Left ventricle myocardium superior (tissue), 1 donor: ENCODE data around the gene PRDM11. TPM values are rescaled to one million over a fixed set of nuclear protein-coding genes. Genes with fewer than 3 reads are reported as not detected.

Experiments used
- ATAC-seq: fragments of 200-7000 bp; cut with Tn5 transposase; one replicate; pipeline ENCODE4 v1.9.1; 2020; ENCODE audit warnings: mild to moderate bottlenecking, moderate library complexity
- DNase-seq: peaks from one replicate; pipeline ENCODE4 v3.0.0-alpha.2; 2020
- intact Hi-C: fragments of 100-400 bp; cut with micrococcal nuclease; formaldehyde crosslinking; loops from one replicate; pipeline ENCODE4 v1.11.0; 2022
- total RNA-seq: library from RNA; stranded (reverse); fragmentation: NEBNext Ultra II Directional; extraction: Animal tissue kit (Norgen Biotek cat#: 25700); gene quantifications from one replicate; pipeline ENCODE4 v1.2.1, GENCODE V29; 2021
- donor health status: DM: no; HTN: yes; CAD: no; lungs with severe emphysema.

The PRDM11 gene
- total RNA-seq, 1 donor from 2014 or later = 16.9 TPM

DNA sequence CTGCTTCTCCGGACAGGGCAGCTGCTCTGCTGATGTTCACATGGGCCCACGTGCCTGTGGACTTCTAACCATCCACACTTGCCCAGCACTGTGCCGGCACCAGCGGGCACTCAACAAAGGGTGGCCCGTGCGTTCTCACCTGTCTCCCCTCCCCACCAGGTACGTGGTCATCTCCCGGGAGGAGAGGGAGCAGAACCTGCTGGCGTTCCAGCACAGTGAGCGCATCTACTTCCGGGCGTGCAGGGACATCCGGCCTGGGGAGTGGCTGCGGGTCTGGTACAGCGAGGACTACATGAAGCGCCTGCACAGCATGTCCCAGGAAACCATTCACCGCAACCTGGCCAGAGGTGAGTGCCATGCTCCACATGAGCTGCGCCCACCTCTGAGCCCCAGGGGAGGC, 73.0 kb downstream of the PRDM11 start:
- intact Hi-C loops = no loop called here
- no peak for DNase-seq
- no peak for ATAC-seq

DNA sequence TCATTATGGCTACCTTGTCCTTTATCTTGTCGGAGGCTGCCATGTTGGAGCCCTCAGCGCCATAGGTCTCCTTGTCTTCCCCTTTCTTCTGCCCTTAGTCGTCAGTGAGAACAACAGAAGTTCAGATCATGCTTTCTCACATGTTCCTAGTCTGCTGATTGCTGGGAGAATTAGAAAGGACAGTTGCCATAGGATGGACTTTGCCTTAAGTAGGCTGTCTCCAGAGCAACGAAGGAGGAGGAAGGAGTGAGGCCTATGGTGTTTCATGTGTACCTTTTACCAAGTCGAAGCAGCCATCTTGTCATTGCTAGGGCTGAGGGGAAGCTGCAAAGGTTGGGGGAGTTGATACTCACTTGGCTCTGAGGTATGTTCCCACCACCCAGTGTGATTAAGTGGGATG, 77.1 kb downstream of the PRDM11 start:
- intact Hi-C loops = no loop called here
- DNase-seq = no peak

DNA sequence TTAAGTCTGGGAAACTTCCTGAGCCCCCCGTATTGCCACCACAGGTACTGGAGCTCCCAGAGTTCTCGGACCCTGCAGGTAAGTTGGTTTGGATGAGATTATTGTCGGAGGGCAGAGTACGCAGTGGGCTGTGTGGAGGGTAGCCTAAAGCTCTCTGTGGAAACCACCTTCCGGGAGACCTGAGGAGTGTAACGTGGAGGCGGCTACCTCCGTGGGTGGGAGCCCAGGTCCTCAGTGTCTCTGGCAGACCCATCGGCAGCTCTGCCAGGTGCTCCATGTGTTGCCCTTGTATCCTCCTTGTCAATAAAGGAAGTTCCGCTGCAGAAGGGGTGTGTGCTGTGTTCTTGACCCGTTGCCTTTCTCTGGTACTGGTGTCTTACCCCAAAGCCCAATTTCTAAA, 78.3 kb downstream of the PRDM11 start:
- DNase-seq (no peak), ATAC-seq (no peak)

More for the DNA sequence above, 77.1 kb downstream of the PRDM11 start:
- no peak for ATAC-seq

DNA sequence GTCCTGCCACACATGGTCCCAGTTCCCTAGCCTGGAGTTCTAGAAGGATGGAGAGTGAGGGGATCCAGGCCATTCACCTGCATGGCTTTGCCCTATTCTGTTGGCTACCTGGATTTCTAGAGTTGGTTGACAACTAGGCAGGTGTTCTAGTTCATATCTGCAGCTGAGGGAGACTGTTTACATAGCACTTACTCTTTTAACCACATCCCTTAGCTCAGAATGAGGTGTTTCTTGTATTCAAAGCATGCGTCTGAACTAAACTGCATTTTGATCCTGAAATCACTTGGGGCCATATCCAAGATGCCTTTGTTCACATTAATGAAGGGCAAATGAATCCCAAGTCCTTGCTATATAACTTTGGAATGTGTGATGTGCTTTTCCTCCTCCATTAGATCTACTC, 78.8 kb downstream of the PRDM11 start:
- intact Hi-C loops = no loop called here
- ATAC-seq (no peak), DNase-seq (no peak)

More for the DNA sequence above, 78.3 kb downstream of the PRDM11 start:
- intact Hi-C loops = no loop called here

DNA sequence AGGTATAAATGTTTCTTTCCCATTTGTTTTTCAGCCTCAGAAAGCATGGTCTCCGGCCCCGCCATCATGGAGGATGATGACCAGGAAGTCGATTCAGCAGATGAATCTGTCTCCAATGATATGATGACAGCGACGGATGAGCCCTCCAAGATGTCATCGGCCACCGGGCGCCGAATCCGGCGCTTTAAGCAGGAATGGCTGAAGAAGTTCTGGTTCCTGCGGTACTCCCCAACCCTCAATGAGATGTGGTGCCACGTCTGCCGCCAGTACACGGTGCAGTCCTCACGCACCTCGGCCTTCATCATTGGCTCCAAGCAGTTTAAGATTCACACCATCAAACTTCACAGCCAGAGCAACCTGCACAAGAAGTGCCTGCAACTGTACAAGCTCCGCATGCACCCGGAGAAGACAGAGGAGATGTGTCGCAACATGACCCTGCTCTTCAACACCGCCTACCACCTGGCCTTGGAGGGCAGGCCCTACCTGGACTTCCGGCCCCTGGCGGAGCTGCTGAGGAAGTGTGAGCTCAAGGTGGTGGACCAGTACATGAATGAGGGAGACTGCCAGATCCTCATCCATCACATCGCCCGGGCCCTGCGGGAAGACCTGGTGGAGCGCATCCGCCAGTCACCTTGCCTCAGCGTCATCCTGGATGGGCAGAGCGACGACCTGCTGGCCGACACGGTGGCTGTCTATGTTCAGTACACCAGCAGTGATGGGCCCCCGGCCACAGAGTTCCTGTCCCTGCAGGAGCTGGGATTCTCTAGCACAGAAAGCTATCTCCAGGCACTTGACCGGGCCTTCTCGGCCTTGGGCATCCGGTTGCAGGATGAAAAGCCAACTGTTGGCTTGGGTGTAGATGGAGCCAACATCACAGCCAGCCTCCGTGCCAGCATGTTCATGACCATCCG, 79.8 kb downstream of the PRDM11 start:
- intact Hi-C loops = no loop called here
- ATAC-seq (no peak), DNase-seq (no peak)

DNA sequence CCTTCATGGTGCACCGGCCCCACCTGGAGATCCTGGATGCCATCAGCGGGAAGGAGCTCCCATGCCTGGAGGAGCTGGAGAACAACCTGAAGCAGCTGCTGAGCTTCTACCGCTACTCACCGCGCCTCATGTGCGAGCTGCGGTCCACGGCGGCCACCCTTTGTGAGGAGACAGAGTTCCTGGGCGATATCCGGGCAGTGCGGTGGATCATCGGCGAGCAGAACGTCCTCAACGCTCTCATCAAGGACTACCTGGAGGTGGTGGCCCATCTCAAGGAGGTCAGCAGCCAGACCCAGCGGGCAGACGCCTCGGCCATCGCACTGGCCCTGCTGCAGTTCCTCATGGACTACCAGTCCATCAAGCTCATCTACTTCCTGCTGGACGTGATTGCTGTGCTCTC, 80.5 kb downstream of the PRDM11 start:
- intact Hi-C loops = no loop called here

DNA sequence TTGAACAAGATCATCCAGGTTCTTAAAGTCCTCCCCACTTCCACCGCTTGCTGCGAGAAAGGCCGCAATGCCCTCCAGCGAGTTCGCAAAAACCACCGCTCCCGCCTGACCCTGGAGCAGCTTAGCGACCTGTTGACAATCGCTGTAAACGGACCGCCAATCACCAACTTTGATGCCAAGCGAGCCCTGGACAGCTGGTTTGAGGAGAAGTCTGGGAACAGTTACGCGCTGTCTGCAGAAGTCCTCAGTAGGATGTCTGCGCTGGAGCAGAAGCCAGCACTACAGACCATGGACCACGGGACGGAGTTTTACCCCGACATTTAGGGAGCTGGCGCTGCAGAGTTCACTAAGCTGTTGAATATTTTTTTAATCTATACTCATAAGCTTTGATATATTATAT, 81.4 kb downstream of the PRDM11 start:
- intact Hi-C loops = no loop called here
- no peak for DNase-seq
- no peak for ATAC-seq

More for the DNA sequence above, 80.5 kb downstream of the PRDM11 start:
- ATAC-seq (no peak), DNase-seq (no peak)

DNA sequence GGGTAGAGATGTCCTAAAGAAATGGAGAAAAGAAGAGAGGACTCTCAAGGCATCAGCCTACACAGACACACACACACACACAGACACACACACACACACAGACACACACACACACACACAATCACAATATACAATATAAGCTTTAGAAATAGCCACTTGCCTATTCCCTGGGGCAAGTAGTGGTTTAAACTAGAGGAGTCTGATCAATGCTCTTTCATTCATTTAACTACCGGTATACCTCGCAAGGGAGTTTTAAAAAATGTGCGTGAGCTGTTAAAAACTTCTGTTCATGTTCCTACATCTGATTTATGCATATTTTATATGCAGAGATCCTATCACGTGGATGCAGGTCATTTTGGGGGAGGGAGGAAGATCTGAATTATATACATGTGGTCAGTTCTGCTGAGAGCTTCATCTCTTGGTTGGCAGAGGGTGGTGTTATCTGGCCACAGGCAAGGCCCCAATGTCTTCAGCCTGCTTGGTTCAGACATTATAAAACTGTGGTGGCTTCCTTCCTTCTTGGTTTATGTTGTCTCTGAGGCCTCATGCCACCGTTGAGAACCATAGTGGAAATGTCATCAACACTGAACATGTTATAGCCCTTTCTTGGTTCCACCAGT, 83.1 kb downstream of the PRDM11 start:
- DNase-seq (no peak), ATAC-seq (no peak)
- intact Hi-C loops = no loop called here

DNA sequence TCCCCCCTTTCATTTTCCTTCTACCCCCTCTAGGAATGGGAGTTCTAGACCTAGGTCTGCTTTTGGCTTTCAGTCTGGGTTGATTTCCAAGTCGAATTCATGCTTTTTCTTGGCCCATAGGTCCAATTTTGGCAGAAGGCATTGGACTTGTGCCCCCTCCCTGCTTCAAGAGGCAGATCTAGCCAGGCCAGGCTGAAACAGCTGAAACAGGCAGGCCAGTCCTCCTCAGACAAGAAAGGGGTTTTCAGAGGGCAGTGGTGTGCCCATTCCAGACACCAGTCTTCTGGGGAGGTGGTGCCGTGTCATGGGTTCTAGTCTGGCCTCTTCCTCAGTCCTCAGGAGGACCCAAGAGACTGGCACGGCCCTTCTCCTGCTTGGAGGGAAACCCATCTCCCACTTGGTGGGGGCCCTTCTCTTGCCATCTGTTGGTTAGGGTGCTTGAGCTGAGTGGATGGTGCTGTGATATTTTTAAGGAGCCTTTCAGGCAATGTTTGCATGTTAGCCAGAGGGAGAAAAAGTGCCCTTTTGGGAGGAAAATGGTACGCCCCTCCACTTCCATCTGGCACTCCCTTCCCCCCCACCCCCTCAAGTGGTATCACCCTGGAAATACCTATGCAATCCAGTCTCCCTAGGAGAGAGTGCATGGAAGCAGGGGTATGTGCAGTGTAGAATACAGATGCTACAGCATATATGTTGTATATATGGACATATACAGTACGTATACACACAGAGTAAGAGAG, 86.1 kb downstream of the PRDM11 start:
- intact Hi-C loops = no loop called here
- no peak for ATAC-seq

DNA sequence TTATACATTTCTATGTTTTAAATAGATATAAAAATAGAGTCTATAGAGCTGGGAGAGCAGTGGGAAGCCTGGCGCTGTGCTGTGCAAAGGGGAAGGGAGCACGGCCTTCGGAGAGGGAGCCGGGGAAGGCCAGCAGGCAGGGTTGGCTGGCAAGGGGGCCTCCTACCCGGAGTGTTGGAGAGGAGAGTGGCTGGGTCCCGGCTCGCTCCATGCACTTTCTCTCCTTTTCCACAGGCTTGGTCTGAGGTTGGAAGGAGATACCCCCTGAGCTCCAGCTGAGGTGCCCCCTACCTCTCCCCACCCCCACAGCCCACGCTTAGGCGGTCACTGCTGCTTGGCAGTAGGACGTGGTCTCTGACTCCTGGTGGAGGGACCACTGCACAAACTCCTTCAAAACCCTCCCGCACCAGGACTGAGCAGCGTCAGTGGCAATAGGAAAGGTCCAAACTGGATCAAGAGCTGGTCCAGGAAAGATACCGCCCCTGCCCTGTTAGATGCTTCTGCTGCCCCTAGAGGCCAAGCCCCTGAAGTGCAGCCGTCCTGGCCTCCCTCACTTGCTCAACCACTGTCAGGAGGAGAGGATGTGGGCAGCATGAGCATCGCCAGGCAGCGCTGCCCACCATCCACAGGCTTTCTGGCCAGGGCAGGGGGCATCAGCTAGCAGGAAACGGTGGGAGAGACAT, 86.8 kb downstream of the PRDM11 start:
- ATAC-seq (peak; percentile 69), DNase-seq (peak; percentile 80)
- intact Hi-C loops = no loop called here

More for the DNA sequence above, 86.1 kb downstream of the PRDM11 start:
- no peak for DNase-seq

DNA sequence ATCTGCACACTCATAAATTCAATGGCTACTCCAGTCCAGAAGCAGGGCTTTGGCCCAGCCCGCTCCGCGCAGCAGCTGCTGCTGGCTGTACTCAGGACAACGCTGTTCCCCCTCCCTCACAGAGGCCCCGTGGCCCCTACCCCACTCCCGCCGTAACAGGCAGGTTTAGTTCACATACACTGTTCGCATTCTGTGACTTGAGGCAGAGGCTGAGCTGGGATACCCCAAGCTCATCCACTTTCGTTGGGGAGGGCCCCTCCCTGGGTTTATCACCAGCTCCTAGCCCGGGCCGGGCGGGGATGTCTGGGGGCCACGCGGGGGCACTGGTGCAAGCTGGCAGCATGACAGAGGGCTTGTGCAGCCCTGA, 87.3 kb downstream of the PRDM11 start:
- no peak for ATAC-seq
- intact Hi-C loops = no loop called here
- no peak for DNase-seq

DNA sequence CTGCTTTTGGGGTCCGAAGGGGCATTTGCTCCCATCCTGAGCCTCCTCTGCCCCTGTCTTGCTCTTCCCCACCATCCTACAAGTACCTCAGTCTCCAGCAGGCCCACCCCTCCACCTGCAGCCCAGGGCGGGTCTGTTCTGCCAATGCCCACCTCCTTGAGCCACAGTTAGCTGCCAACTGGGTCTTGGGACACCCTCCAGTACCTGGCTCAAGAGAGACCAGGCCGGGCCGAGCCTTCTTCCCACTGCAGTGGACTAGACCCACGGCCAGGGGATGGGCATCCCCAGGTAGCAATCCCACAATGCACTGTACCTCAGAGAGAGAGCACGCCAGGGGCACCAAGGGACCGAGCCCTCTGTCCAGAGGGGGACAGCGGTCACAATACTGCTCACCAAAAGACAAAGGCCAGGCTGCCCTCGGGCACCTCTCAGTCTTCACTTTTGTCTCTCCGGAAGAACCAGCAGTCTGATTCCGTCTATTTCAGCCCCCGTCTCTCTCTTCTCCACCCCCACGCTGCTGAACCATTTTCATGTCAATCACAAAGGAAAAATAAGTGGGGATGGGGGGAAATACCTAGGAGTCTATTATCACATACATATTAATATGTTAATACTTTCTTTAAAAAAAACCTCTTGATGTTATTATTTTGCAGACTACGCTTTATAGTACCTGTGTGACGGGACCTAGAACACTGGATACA, 88.0 kb downstream of the PRDM11 start:
- no peak for ATAC-seq
- intact Hi-C loops = no loop called here

DNA sequence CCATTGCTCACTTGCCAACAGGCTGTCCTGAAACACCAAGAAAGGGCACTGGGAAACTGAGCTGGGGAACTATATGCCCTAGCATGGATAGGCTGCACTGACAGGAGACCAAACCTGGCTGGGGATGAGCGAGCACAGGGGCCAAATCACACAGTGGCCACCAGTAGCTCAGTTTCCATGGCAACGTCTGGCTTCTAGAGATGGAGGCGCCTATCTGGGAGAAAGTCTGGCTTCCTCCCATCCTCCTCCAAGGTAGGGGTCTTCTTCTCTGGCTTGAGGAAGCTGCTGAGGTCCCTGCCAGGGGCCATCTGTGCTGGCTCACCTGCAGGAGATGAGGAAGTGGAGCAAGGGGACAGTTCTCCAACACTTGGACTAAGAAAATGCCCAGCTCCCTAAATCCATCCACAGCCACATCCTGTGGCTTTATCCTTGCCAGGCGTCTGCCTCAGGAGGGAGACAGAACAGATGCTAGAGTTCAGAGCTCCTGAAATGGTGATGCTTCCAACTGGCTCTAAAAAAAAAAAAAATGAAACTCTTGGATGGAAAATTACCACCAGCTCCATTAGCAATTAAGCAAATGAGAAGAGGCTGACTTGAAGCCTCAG, 91.4 kb downstream of the PRDM11 start:
- ATAC-seq (peak; percentile 77), DNase-seq (no peak)
- intact Hi-C loops = no loop called here

More for the DNA sequence above, 88.0 kb downstream of the PRDM11 start:
- DNase-seq = no peak

DNA sequence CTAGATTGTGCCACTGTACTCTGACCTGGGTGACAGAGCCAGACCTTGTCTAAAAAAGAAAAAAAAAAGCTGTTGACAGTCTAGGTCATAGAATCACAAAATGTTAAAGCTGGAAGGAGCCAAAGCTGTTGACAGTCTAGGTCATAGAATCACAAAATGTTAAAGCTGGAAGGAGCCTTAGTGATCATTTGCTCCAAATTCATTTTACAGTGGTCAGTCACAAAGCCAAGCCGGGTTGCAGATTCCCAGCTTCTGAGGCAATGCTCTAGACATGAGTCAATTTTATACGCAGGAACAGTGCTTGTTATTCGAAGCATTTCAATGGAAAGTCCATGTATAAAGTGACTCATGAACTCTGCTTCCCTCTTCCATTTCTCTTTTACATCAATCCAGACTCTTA, 92.3 kb downstream of the PRDM11 start:
- intact Hi-C loops = no loop called here
- DNase-seq (no peak), ATAC-seq (peak; percentile 87)

DNA sequence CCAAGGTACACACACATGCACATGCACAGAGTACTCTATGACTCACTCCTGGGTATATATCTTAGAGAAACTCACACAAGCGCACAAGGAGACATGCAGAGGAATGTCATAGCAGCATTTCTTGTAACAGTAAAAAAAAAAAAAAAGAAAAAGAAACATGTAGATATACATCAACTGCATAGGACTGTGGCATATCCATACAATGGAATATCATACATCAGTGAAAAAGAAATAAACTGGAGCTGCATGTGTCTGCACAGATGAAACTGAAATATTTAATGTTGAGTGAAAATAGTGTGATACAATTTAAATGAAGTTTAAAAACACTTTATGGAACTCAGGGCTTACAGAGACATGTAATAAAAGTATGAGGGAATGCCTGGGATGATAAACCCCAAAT, 93.3 kb downstream of the PRDM11 start:
- no peak for ATAC-seq
- intact Hi-C loops = no loop called here

DNA sequence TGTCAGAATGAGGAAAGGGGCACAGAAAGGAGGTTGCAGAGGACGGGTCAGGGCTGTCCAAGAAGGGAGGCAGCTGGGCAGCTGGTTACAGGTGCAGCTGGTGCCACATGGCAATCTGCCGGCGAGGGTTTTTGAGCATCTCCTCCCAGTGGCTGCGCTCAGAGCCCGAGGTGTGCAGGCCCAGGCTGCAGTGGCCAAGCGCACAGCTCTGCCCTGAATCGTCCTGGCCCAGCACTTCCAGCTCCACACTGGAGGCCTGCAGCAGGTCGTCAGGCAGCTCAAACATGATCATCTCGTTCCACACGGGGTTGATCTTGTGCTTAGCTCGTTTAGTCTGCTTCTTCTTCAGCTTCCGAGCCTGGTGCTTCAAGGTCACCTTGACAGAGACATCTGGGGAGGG, 97.5 kb downstream of the PRDM11 start:
- ATAC-seq (no peak), DNase-seq (no peak)
- intact Hi-C loops = no loop called here

More for the DNA sequence above, 93.3 kb downstream of the PRDM11 start:
- DNase-seq = no peak

DNA sequence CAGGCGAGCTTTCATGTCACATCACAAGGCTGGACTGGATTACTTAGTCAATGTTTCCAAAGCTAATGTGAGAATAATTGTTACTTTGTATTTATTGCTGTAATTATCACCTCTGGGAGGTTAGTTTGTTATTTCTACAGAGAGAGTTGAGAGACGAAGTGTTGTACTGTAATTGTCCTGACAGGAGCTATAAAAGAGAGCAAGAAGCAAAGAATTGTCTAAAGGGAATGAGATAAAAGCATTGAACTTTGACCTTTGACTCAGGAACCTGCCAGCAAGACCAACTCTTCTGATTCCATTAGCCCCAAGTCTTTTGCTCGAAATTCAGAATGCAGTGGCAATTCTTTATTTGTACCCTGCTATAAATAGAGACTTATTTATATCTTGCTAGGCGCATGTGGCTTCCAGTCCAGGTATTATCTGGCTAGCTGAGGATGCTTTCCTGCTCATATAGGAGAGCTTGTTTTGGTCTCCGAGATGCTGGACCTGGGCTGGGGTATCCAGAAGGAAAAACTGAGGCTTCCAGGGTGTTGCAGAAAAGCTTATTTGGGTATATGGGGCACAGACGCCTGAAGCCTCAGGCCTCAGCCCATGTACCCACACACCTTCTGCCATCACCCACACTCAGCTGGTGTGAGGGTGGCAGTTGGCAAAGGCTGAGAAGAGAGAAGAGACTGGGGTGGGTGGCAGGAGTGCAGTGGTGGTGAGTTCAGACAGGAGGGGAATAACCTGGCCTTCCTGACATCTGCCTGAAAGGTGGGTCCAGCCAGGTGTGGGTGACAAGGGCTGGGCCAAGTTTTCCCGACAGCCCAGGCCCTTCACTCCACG, 99.0 kb downstream of the PRDM11 start:
- ATAC-seq = peak; percentile 66
- intact Hi-C loops = no loop called here
- no peak for DNase-seq

DNA sequence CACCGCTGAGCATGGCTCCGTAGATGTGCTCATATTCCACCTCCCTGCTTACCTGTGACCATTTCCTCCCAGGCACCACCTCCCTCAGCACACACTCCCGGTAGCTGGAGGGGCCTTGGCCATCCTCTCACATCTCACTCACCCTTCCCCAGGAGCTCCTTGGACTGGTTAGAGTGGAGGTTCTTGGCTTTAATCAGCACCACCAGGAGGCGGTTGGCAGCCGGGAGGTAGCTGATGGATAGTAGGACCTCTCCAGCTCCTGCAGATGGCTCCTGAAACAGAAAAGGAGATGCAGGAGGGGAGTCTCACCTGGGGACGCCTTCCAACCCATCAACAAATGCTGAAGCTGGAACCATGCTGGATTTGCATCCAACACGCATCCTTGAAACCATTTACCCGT, 99.8 kb downstream of the PRDM11 start:
- intact Hi-C loops = no loop called here
- no peak for DNase-seq
- no peak for ATAC-seq
